NCI-H1930 (cell line): ENCODE results near the gene UNC13A.

Experiments
- DNase-seq, 2 experiments: peaks; one replicate each; lab custom pipeline; 2025; lab: John Stamatoyannopoulos, UW

Gene UNC13A

DNA sequence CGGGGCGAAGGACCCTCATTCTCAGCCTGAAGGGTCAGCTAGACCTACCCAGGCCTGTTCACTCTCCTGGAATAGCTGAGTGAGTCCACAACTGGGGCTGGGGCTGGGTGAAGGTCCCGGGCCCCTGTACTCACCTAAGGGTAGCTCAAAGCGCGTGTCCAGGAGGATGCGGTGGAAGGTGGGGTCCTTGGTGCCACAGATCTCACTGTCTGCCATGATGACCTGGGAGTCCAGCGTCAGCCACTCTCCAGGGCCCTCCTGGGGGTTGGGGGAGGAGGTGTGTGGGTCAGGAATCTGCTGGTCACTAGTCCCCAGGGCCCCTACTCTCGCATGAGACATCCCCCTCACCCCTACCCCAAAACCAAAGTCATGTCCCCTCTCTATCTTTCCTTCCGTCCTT, 18.7 kb downstream of the UNC13A start:
- DNase-seq: no peak

DNA sequence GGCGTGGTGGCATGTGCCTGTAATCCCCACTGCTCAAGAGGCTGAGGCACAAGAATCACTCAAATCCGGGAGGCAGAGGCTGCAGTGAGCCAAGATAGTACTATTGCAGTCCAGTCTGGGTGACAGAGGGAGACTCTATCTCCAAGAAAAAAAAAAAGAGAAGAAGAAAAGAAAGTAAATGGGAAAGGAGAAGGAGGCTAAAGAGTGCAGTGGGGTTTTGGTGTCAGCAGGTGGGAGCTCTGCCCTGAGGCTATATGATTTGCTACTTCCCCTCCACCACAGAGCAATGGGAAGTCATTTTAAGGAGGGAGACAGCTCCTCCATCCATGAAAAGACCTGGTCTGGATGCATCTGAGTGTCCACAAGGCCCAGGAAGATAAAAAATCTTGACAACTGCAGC, 23.1 kb downstream of the UNC13A start:
- DNase-seq: no peak

DNA sequence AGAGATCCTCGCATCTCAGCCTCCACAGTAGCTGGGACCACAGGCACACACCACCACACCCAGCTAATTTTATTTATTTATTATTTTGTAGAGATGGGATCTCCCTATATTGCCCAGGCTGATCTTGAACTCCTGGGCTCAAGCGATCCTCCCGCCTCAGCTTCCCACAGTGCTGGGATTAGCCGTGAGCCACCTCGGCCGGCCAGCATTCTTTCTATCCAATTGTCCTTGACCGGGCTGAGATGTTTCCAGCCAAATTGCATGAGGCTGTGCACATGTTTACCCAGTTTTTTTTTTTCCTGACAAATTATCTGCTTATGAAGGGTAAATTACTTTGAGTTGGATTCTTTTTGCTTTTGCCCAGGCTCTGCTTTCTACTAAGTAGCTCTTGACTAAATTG, 28.2 kb downstream of the UNC13A start:
- no peak for DNase-seq

DNA sequence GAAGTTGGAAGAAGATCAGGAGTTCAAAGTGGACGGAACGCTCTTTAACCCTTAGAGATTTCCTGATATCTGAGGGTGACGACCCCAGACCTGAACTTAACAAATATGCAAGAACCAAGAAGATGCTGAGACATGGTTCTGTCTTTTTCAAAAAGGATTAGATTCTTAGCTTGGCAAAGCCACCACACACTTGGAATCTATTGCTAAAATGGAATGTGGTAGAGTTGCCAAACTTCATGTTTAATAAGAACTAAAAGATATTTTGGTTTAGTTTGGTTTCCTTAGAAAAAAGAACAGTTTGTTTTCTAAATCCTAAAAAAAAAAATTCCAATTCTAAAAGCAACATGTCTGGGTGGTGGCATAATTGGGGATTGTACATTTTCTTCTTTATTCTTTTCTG, 29.5 kb downstream of the UNC13A start:
- no peak for DNase-seq

DNA sequence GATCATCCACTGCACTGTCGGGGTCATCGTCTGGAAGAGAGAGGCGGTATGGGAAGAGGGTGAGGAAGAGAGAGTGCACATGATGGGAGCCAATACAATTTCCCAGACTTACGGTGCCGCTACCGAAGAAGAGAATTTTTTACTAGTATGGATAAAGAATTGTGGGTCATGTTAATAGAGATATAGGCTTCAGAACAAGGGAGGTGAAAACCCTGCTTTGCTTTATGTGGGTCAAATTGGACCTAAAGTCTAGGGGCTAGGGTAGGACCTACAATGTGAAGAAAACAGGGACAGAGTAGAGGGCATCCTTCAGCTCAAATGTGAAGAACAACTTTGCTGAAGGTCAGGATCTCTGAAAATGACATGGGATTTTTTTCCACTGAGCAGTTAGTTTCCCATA, 29.9 kb downstream of the UNC13A start:
- DNase-seq: no peak

DNA sequence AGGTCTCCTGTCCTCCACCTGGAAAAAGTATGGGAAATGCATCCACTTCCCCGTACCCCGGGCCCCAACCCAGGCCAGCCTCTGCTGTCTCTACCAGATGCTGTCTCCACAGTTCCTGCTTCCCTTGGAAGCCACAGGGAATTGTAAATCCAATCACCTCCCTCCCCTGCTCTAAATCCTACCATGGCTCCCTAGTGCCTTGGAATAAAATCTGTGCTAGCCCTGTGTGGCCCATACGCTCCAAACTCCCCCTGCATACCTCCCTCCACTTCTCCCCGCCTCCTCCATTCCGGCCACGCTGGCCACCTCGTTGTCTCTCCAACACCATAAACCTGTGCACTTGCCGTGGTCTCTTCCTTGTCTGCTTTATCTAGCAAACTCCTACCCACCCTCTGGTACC, 31.2 kb downstream of the UNC13A start:
- no peak for DNase-seq

DNA sequence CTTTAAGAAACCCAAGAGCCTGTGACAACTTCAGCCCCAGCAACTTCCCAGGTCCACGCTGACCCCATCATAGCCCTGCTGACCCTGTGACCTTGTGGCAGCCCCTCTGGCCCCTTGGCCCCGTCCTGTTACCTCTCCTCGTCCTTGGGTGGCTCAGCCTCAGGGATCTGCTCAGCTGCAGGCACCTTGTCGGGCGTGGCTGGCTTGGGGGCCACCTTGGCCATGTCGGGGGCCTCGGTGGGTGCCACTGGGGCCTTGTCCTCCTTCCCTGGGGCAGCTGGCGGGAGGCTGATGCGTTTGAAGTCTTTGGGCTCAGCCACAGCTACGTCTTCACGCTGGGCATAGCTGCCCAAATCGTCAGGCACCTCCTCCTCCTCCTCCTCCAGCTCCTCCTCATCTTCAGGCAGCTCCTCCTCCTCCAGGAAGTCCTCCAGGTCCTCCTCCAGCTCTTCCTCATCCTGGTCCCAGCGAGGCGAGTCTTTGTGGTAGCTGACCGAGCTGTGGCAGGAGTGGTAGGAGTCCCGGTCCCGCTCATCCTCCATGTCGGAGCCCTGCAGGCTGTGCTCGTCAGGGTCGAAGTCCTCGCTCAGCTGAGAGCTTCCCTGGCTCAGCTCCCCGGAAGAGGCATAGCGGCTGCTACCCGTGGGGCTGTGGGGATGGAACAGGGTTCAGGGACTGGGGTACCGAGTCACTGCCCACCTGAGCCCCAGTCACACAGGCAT, 32.2 kb downstream of the UNC13A start:
- no peak for DNase-seq

DNA sequence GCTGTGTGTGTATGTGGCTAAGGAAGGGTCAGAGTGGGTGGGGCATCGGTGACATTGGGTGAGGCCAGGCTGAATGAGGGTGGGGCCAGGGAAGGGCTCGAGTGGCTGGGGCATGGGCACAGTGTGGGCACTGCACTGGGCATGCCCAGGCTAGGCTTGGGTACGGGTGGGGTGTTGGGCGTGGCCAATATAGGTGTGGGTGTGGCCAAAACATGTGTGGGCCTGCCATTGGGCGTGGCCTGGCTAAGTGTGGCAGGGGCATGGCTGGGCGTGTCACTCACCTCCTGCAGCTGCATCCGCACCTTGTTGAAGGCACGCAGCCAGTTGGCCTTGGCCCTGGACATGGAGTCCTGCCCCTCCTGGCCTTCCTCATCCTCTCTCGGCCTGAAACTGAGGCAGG, 33.2 kb downstream of the UNC13A start:
- DNase-seq: no peak

DNA sequence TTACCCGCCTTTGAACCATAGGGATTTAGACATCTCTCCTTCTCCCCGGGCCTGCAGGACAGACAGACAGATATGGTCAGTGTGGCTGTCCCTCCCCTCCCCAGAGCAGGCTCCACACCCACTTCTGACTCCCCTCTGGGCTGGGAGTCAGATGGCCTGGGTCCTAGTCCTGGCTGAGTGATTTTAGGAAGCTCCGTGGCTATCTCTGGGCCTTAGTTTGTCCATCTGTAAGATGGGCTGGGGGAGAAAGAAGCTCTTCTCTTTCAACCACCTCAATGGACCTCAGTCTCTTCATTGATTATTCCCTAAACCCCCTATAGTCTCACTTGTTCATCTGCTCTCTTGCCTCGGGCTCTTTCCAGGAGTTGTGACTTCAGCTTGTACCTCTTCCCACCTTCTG, 35.5 kb downstream of the UNC13A start:
- no peak for DNase-seq

DNA sequence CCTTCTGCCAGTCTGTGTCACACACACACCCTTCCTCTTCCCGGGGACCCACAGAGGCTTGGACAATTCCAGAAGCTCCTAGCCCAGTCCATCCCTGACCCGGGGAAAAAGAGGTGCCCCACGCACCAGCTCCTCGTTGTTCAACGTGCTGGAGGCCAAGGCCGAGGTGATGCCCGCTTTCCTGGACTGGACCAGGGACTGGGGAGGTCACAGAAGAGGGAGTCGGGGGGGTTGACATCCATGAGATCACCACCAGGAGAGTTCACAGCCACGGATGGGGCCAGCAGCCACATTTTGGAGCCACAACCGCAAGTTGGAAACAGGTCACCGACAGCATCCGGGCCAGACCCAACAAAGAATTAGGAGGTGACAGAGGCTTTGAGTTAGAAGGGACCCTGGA, 39.4 kb downstream of the UNC13A start:
- no peak for DNase-seq

DNA sequence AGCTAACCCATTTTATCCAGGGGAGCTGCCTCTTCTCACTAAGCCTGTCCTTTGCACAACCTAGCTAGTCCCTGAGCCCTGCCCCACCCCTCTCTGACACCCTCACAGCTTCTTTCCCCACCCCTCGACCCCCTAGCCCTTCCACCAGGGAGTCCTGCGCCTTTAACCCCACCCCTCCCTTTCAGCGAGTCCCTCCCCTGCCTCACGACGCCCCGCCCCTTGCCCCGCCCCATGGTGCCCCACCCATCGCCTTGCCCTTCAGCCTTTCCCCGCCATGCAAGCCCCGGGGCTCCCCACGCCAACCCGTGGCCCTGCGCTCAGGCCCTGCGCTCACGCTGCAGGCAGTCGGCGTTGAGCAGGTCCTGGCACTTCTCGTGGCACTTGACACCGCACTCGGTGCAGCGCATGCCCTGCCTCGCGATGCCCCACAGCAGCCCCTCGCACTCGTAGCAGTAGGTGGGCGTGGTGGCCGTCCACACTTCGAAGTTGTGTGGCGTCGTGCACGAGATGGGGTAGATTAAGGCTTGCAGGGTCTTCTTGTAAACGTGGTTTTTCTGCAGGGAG, 40.0 kb downstream of the UNC13A start:
- DNase-seq: no peak

DNA sequence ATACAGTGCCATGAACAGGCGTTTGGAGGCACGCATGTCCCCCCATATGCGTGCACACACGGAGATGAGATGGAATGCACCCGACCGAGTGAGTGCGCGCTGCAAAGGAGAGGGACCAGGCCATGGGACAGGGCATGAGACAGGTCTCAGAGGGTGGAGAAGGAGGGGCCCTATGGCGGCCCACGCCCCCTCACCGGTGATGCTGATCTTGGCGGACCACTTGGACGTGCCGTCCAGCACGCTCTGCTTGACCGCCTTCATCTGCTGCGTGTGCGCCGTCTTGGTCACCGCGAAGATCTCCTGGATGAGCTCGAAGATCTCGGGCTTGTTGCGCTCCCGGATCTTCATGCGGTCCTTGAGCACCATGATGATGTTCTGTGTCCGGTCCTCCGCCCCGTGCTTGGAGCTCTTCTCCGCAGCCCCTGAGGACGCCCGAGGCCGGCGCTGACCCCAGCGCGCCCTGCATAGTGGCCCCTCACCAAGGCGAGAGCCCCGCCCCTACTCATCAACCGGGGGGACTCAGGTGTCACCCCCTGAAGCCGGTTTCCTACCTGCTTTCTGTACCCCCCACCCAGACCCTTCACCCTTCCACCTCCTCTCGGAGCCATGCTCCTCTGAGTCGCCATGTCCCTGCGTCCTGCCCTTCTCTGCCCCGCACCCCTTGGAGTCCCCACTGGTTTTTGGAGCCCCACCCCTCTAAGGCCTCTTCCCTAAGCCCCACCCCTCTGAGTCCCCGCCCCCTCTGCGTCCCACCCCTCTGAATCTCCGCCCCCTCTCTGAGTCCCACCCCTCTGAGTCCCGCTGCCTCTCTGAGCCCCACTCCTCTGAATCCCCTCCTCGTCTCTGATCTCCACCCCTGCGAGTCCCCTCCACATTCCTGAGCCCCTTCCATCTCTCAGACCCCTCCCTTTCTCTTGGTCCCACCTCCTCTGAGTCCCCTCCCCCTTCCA, 40.8 kb downstream of the UNC13A start:
- no peak for DNase-seq

DNA sequence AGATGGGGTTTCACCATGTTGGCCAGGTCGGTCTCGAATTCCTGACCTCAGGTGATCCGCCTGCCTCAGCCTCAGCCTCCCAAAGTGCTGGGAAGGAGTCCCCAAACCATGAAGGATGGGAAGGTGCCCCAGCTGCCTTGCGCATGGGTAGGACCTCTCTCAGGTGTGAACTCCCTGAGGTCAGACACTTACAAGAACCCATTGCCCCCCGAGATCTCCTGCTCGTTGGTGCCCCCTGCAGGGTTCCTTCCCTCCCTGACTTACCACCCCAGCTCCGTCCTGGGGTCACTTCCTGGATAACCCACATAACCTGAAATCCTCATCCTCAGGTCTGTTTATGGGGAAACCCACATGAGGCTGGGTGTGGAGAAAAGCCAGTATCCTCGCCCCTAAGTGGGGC, 41.7 kb downstream of the UNC13A start:
- no peak for DNase-seq

DNA sequence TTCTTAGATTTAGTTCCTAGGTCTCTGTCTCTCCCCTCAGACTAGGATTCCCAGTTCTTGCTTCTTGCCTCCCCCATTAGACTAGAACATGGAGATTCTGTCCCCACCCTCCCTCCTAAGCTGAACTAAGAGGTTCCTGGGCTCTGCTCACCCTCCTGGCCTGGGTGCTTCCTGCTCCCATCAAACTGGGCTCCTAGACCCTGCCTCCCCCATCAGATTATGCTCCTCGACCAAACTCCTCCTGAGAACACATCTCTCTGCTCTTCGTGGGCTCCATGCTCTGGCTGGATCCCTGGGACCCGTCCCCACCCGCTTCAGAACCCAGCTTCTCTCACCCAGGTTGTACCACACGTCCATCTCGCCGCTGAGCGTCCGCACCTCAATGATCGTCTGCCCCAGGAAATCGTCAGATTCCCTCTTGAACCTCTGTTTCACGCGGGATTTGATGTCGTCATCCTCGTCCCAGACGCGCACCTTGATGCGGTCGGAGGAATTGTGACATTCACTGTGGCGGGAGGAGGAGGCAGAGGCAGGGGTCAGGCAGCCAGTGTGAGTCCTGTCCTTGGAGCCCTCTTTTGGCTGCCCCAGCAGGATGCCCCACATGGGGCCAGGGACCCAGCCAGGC, 42.7 kb downstream of the UNC13A start:
- no peak for DNase-seq

DNA sequence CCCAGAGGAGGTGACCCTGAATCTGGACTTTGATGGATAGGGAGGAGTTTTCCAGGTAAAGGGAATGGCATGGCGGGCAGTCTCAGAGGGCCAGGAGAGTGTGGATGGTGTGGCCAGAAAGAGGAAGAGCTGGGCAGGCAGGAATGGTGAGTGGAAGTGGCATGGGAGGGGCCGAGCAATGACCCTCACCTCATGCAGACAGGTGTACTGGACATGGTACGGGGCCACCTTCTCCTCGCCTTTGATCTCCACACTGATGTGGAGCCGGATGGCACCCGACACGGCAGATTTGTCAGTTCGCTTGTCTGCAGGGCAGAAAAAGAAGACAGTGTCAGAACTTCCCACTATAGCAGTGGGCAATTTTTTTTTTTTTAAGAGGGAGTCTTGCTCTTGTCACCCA, 45.5 kb downstream of the UNC13A start:
- DNase-seq: no peak

DNA sequence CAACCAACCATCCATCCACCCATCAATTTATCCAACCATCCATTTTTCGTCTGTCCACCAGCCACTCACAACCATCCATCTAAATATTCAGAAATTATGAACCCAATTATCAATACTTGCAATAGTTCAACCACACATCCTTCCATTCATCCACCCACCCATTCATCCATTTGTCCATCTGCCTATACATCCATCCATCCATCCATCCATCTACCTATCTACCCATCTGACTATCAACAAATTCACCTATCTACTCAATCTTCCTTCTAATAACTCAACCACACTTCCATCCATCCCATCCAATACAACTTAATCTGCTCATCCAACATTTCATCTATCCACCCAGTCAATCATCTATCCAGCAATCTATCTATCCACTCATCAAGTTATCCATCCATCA, 46.3 kb downstream of the UNC13A start:
- DNase-seq: no peak

DNA sequence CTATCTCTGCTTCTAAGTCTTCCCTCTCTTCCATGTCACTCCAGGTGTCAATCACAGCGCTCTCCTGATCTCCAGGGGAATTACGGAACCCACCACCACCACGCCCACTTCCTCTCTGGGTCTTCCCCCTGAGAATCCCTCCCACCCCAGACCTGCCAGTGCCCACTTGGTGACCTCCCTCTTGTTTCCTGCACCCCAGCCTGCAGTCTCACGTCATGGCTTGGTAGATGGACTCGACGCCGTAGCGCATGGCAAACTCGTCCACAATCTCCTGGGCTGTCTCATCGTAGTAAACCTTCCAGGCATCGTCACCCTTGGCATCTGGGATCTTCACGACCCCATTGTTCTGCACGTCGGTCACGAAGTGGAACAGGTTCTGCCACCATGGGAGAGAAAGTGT, 47.0 kb downstream of the UNC13A start:
- DNase-seq: no peak

DNA sequence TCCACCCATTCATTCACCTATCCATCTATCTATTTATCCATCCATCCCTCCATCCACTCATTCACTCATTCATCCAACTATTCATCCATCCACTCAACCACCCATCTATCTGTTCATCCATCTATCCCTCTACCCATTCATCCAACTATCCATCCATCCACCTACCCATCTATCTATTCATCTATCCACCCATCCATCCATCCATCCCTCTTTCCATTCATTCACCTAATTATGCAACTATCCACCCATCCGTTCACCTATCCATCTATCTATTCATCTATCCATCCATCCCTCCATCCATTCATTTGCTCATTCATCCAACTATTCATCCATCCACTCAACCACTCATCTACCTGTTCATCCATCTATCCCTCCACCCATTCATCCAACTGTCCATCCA, 54.5 kb downstream of the UNC13A start:
- no peak for DNase-seq

DNA sequence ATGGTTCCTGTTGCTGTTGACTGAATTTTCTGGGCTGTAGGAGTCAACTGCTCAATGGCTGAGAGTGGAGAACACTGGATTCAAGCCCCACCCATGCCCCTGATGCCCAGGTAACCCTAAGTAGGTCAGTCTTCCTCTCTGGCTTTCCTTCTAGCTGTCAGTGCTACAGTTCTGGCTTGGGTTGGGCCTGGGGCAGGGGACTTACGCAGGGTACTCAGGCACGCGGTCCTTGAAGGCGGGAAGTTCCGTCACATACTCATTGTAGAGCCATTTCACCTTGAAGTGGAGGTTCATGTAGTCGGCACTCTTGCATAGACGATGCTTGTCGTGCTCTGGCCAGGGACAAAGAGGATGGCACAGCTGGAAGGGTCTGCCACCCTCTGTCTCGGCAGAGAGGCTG, 55.6 kb downstream of the UNC13A start:
- DNase-seq: no peak

DNA sequence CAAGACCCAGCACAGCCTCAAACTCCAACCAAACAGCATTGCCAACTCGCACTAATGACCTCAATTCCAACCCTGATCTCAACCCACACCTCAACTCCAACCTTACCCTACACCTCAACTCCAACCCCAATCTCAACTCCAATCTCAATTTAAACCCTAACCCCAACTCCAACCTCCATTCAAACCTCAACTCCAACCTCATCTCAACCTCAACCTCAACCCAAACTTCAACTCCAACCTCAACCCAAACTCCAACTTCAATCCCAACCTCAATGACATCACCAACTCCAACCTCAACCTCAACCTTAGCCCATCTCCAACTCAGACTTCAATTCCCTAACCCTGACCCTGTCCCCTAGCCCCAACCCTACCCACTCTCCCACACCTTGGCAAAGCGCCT, 58.4 kb downstream of the UNC13A start:
- DNase-seq: no peak

DNA sequence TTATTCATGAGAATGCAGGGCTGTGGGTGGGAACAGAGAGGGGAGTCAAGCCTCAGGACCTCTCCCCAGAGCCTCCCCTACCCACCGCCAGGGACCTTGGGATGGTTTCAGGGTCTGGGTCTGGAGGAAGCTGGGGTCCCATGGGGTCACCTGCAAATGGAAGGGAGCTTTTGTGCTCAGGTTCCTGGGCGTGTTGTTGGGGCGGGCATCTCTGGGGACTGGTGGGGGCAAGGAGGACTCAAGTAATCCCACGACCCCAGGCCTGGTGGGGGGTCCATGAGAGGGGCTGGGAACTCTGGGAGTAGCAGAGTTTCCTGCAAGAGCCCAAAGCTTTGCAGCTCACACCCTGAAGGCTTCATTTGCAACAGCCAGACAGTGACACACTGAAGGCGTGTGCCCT, 60.2 kb downstream of the UNC13A start:
- DNase-seq: no peak

DNA sequence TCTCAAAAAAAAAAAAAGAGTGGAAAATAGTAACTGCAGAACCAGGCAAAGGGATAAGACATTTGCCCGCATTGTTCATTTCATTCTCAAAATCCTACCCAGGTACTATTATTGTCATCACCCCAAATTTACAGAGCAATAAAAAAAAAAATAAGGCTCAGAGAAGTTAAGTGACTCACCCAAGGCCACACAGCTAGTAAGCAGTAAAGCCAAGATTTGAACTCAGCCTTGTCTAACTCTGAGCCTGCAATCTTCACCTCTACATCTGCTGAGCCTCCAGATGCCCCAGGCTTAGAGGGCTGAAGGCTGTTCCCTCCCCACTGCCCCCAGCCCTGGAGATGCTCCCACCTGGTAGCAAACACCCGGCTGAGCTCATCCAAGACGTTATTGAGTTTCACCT, 61.0 kb downstream of the UNC13A start:
- no peak for DNase-seq
